ENCODE data around the gene ZNF678. TPM values are rescaled to one million over a fixed set of nuclear protein-coding genes. Genes with fewer than 3 reads are reported as not detected.
"Not testable (repeated sequence)": the region's sequence is repeated elsewhere in the genome, so short reads cannot be mapped to it uniquely, and the experiment has no call there.

ZNF678 gene
- total RNA-seq, 1 experiment from 2014 or later, result 19.2 TPM

- H3K27me3 ChIP-seq, result no peaks in the 10 kb centered on the region
- H3K4me1 ChIP-seq, result no peaks in the 10 kb centered on the region
- 0 out of 2 replicates have a peak, but pooled peaks cover 3% of the 10 kb centered on the region for H3K9me3 ChIP-seq (replicated peaks)
- H3K27ac ChIP-seq, result no peak overlapping the region
- no peaks in the 10 kb centered on the region for H3K36me3 ChIP-seq
- no peak for DNase-seq
- no peak overlapping the region for H3K4me3 ChIP-seq
Measured at GRCh38 chr1:227546059-227546458, 17.3 kb upstream of the ZNF678 start.

GRCh38 chr1:227546598-227547309, 16.6 kb upstream of the ZNF678 start:
- peaks cover 8% of the 10 kb centered on the region; the same call in 1 of the 2 replicates for H3K9me3 ChIP-seq (replicated peaks)
- H3K4me3 ChIP-seq, result no peak overlapping the region
- H3K27ac ChIP-seq, result no peak overlapping the region
- no peaks in the 10 kb centered on the region for H3K36me3 ChIP-seq
- DNase-seq, result no peak
- no peaks in the 10 kb centered on the region for H3K27me3 ChIP-seq
- no peaks in the 10 kb centered on the region for H3K4me1 ChIP-seq

GRCh38 chr1:227547310-227548118, 15.8 kb upstream of the ZNF678 start:
- no peak for DNase-seq
- H3K36me3 ChIP-seq, result no peaks in the 10 kb centered on the region
- H3K27me3 ChIP-seq, result no peaks in the 10 kb centered on the region
- no peaks in the 10 kb centered on the region for H3K4me1 ChIP-seq
- H3K9me3 ChIP-seq (replicated peaks), result peaks cover 10% of the 10 kb centered on the region; the same call in 1 of the 2 replicates
- H3K4me3 ChIP-seq, result no peak overlapping the region
- no peak overlapping the region for H3K27ac ChIP-seq

GRCh38 chr1:227548119-227548397, 15.3 kb upstream of the ZNF678 start:
- Histone ChIP-seq H3K27ac (no peak overlapping the region), H3K36me3 (no peaks in the 10 kb centered on the region), H3K27me3 (no peaks in the 10 kb centered on the region), H3K4me1 (no peaks in the 10 kb centered on the region), H3K4me3 (no peak overlapping the region), H3K9me3 (replicated peaks) (peaks cover 10% of the 10 kb centered on the region; the same call in 1 of the 2 replicates)
- DNase-seq, result no peak

GRCh38 chr1:227548448-227548847, 14.9 kb upstream of the ZNF678 start:
- H3K27me3 ChIP-seq, result no peaks in the 10 kb centered on the region
- no peak overlapping the region for H3K4me3 ChIP-seq
- H3K4me1 ChIP-seq, result no peaks in the 10 kb centered on the region
- no peak for DNase-seq
- H3K36me3 ChIP-seq, result no peaks in the 10 kb centered on the region
- H3K9me3 ChIP-seq (replicated peaks), result peaks cover 10% of the 10 kb centered on the region; the same call in 1 of the 2 replicates
- no peak overlapping the region for H3K27ac ChIP-seq

GRCh38 chr1:227549892-227550291, 13.5 kb upstream of the ZNF678 start:
- no peak overlapping the region for H3K27ac ChIP-seq
- H3K27me3 ChIP-seq, result no peaks in the 10 kb centered on the region
- H3K4me1 ChIP-seq, result no peaks in the 10 kb centered on the region
- no peak overlapping the region for H3K4me3 ChIP-seq
- no peaks in the 10 kb centered on the region for H3K36me3 ChIP-seq
- DNase-seq, result no peak
- H3K9me3 ChIP-seq (replicated peaks), result peaks cover 16% of the 10 kb centered on the region

- not testable (repeated sequence) for H3K27me3 ChIP-seq, H3K4me1 ChIP-seq, H3K4me3 ChIP-seq, H3K36me3 ChIP-seq, DNase-seq, H3K27ac ChIP-seq
- H3K9me3 ChIP-seq (replicated peaks), result peaks cover 20% of the 10 kb centered on the region
Measured at GRCh38 chr1:227551881-227552280, 11.5 kb upstream of the ZNF678 start.

- no peak for DNase-seq
- H3K27ac ChIP-seq, result no peak overlapping the region
- peaks cover 25% of the 10 kb centered on the region for H3K9me3 ChIP-seq (replicated peaks)
- no peak overlapping the region for H3K4me3 ChIP-seq
- no peaks in the 10 kb centered on the region for H3K27me3 ChIP-seq
- no peaks in the 10 kb centered on the region for H3K4me1 ChIP-seq
- H3K36me3 ChIP-seq, result no peaks in the 10 kb centered on the region; the same call in 1 of the 2 replicates
Measured at GRCh38 chr1:227556288-227556687, 7.1 kb upstream of the ZNF678 start.

GRCh38 chr1:227557962-227558725, 5.2 kb upstream of the ZNF678 start:
- DNase-seq, result no peak
- H3K4me3 ChIP-seq, result no peak overlapping the region
- H3K9me3 ChIP-seq (replicated peaks), result peaks cover 26% of the 10 kb centered on the region
- H3K36me3 ChIP-seq, result no peaks in the 10 kb centered on the region; the same call in 1 of the 2 replicates
- H3K27me3 ChIP-seq, result no peaks in the 10 kb centered on the region
- no peaks in the 10 kb centered on the region for H3K4me1 ChIP-seq
- H3K27ac ChIP-seq, result no peak overlapping the region

- no peaks in the 10 kb centered on the region for H3K27me3 ChIP-seq
- DNase-seq, result no peak
Measured at GRCh38 chr1:227558732-227559262, 4.6 kb upstream of the ZNF678 start.

GRCh38 chr1:227559499-227559898, 3.9 kb upstream of the ZNF678 start:
- Histone ChIP-seq H3K4me3 (no peak overlapping the region), H3K36me3 (no peaks in the 10 kb centered on the region; the same call in 1 of the 2 replicates), H3K27ac (no peak overlapping the region), H3K4me1 (no peaks in the 10 kb centered on the region), H3K27me3 (no peaks in the 10 kb centered on the region), H3K9me3 (replicated peaks) (peaks cover 22% of the 10 kb centered on the region)
- no peak for DNase-seq

More at GRCh38 chr1:227558732-227559262, 4.6 kb upstream of the ZNF678 start:
- H3K27ac ChIP-seq, result no peak overlapping the region
- H3K4me3 ChIP-seq, result no peak overlapping the region
- no peaks in the 10 kb centered on the region; the same call in 1 of the 2 replicates for H3K36me3 ChIP-seq
- peaks cover 26% of the 10 kb centered on the region for H3K9me3 ChIP-seq (replicated peaks)
- no peaks in the 10 kb centered on the region for H3K4me1 ChIP-seq

GRCh38 chr1:227559926-227560325, 3.4 kb upstream of the ZNF678 start:
- no peak for DNase-seq
- H3K4me1 ChIP-seq, result no peaks in the 10 kb centered on the region
- H3K9me3 ChIP-seq (replicated peaks), result peaks cover 20% of the 10 kb centered on the region; the same call in 1 of the 2 replicates
- H3K27me3 ChIP-seq, result no peaks in the 10 kb centered on the region
- no peak overlapping the region for H3K27ac ChIP-seq
- no peak overlapping the region for H3K4me3 ChIP-seq
- H3K36me3 ChIP-seq, result no peaks in the 10 kb centered on the region; the same call in 1 of the 2 replicates

- H3K4me1 ChIP-seq, result no peaks in the 10 kb centered on the region
- H3K36me3 ChIP-seq, result no peaks in the 10 kb centered on the region; the same call in 1 of the 2 replicates
- H3K9me3 ChIP-seq (replicated peaks), result peaks cover 20% of the 10 kb centered on the region; the same call in 1 of the 2 replicates
- no peak for DNase-seq
- H3K27ac ChIP-seq, result no peak overlapping the region
- no peak overlapping the region for H3K4me3 ChIP-seq
- H3K27me3 ChIP-seq, result no peaks in the 10 kb centered on the region
Measured at GRCh38 chr1:227560393-227561173, 2.8 kb upstream of the ZNF678 start.

Measured in SJCRH30 (cell line).